Measurements from ENCODE around the gene FIBIN.

FIBIN gene

GRCh38 chr11:27024865-27025264 lies 31.0 kb downstream of the FIBIN start:
- no peak for TF ChIP-seq CREB1 (IDR thresholded peaks at IDR 0.05; ENCODE audit: low read depth)
- TF ChIP-seq RAD21 (IDR thresholded peaks at IDR 0.05; ENCODE audit: low read depth): no peak
- no peak for TF ChIP-seq EP300 (IDR thresholded peaks at IDR 0.05; ENCODE audit: borderline replicate concordance)
- no peak for TF ChIP-seq REST (IDR thresholded peaks at IDR 0.05; ENCODE audit: low read depth)
- TF ChIP-seq TEAD4 (IDR thresholded peaks at IDR 0.05): no peak
- no peak for TF ChIP-seq TCF12 (IDR thresholded peaks at IDR 0.05; ENCODE audit: low read depth)
- TF ChIP-seq EGR1 (IDR thresholded peaks at IDR 0.05): no peak

GRCh38 chr11:27025312-27025955 lies 31.5 kb downstream of the FIBIN start:
- TF ChIP-seq NFIC (IDR thresholded peaks at IDR 0.05) (no peak), CREB1 (IDR thresholded peaks at IDR 0.05; ENCODE audit: low read depth) (no peak), CEBPB (IDR thresholded peaks at IDR 0.05) (no peak), MAX (IDR thresholded peaks at IDR 0.05) (no peak), EP300 (IDR thresholded peaks at IDR 0.05; ENCODE audit: borderline replicate concordance) (no peak)

GRCh38 chr11:27025957-27026733 lies 32.2 kb downstream of the FIBIN start:
- TF ChIP-seq NFIC (IDR thresholded peaks at IDR 0.05) (no peak), USF1 (IDR thresholded peaks at IDR 0.05) (no peak), MAX (IDR thresholded peaks at IDR 0.05) (no peak), TEAD4 (IDR thresholded peaks at IDR 0.05) (no peak), RAD21 (IDR thresholded peaks at IDR 0.05; ENCODE audit: low read depth) (no peak), EP300 (IDR thresholded peaks at IDR 0.05; ENCODE audit: borderline replicate concordance) (no peak), CEBPB (IDR thresholded peaks at IDR 0.05) (no peak), CREB1 (IDR thresholded peaks at IDR 0.05; ENCODE audit: low read depth) (no peak)

- TF ChIP-seq TAF1 (IDR thresholded peaks at IDR 0.05; ENCODE audit: low read depth): no peak
- no peak for TF ChIP-seq ZBTB7A (IDR thresholded peaks at IDR 0.05; ENCODE audit: low read depth)
- no peak for TF ChIP-seq NFIC (IDR thresholded peaks at IDR 0.05)
Observed at GRCh38 chr11:27028561-27028965, 34.7 kb downstream of the FIBIN start.

- TF ChIP-seq MAX (IDR thresholded peaks at IDR 0.05) (no peak), YY1 (IDR thresholded peaks at IDR 0.05; ENCODE audit: low read depth) (no peak)
Observed at GRCh38 chr11:27029966-27030365, 36.1 kb downstream of the FIBIN start.

- TF ChIP-seq TCF12 (IDR thresholded peaks at IDR 0.05; ENCODE audit: low read depth) (no peak), CEBPB (IDR thresholded peaks at IDR 0.05) (no peak), EP300 (IDR thresholded peaks at IDR 0.05; ENCODE audit: borderline replicate concordance) (no peak), REST (IDR thresholded peaks at IDR 0.05; ENCODE audit: low read depth) (no peak), MAX (IDR thresholded peaks at IDR 0.05) (no peak), ZBTB7A (IDR thresholded peaks at IDR 0.05; ENCODE audit: low read depth) (no peak), CREB1 (IDR thresholded peaks at IDR 0.05; ENCODE audit: low read depth) (no peak), RAD21 (IDR thresholded peaks at IDR 0.05; ENCODE audit: low read depth) (no peak), USF1 (IDR thresholded peaks at IDR 0.05) (no peak)
Observed at GRCh38 chr11:27031754-27032153, 37.8 kb downstream of the FIBIN start.

Measured in Ishikawa (cell line).